Neural progenitor cell (in vitro differentiated cells): Measurements from ENCODE around the gene PLAAT2. TPM values are rescaled to one million over a fixed set of nuclear protein-coding genes. Genes with fewer than 3 reads are reported as not detected.

Experiments used
- DNase-seq: peaks from one replicate; pipeline ENCODE4 v3.0.0-alpha.2; 2016; ENCODE audit warnings: low spot score
- H2AFZ ChIP-seq: fragments of 200-600 bp; sonication (generic); replicated peaks from 2 replicates; pipeline ENCODE4 v1.6.1; 2016; ENCODE audit warnings: antibody characterized with exemption
- H3F3A ChIP-seq: fragments of 200-600 bp; sonication (generic); 2 replicates; pipeline ENCODE4 v1.6.1; 2016; ENCODE audit warnings: antibody characterized with exemption, low read depth
- H3K27ac ChIP-seq: fragments of 200-600 bp; sonication (generic); 2 replicates; pipeline ENCODE4 v1.5.1; 2016; ENCODE audit warnings: mild to moderate bottlenecking
- H3K27me3 ChIP-seq: fragments of 200-600 bp; sonication (generic); 2 replicates; pipeline ENCODE4 v1.6.1; 2016; ENCODE audit warnings: mild to moderate bottlenecking, moderate library complexity
- H3K36me3 ChIP-seq: fragments of 200-600 bp; sonication (generic); 2 replicates; pipeline ENCODE4 v1.5.1; 2016
- H3K4me1 ChIP-seq: fragments of 200-600 bp; sonication (generic); 2 replicates; pipeline ENCODE4 v1.6.1; 2016; ENCODE audit warnings: mixed run types
- H3K4me2 ChIP-seq: fragments of 200-600 bp; sonication (generic); 2 replicates; pipeline ENCODE4 v1.6.1; 2016
- H3K4me3 ChIP-seq: fragments of 200-600 bp; sonication (generic); 2 replicates; pipeline ENCODE4 v1.5.1; 2016
- H3K79me2 ChIP-seq: fragments of 200-600 bp; sonication (generic); 2 replicates; pipeline ENCODE4 v1.6.1; 2016; ENCODE audit warnings: low read depth
- H3K9ac ChIP-seq: fragments of 200-600 bp; sonication (generic); 2 replicates; pipeline ENCODE4 v1.6.1; 2016
- H3K9me3 ChIP-seq: fragments of 200-600 bp; sonication (generic); 2 replicates; pipeline ENCODE4 v1.5.1; 2016; ENCODE audit warnings: low read depth
- H4K20me1 ChIP-seq: fragments of 200-600 bp; sonication (generic); 2 replicates; pipeline ENCODE4 v1.6.1; 2016; ENCODE audit warnings: low read depth
- H3K27ac Mint-ChIP-seq: 3 replicates; pipeline ENCODE4 v1.8.0; 2021; ENCODE audit warnings: mixed read lengths
- H3K27me3 Mint-ChIP-seq: 2 replicates; pipeline ENCODE4 v1.8.0; 2022; ENCODE audit warnings: low read depth, mild to moderate bottlenecking, inconsistent platforms, moderate library complexity, mixed read lengths; ENCODE audit not compliant: insufficient read depth
- H3K36me3 Mint-ChIP-seq: 3 replicates; pipeline ENCODE4 v1.8.0; 2021; ENCODE audit warnings: mixed read lengths
- H3K4me1 Mint-ChIP-seq: 3 replicates; pipeline ENCODE4 v1.8.0; 2021; ENCODE audit warnings: mixed read lengths
- H3K4me3 Mint-ChIP-seq: 3 replicates; pipeline ENCODE4 v1.8.0; 2021; ENCODE audit warnings: mild to moderate bottlenecking, moderate library complexity, mixed read lengths
- H3K9me3 Mint-ChIP-seq: 3 replicates; pipeline ENCODE4 v1.8.0; 2020; ENCODE audit warnings: mixed read lengths
- CTCF ChIP-seq: fragments of 200-600 bp; sonication (generic); IDR thresholded peaks from 2 replicates; pipeline ENCODE4 v1.5.1; 2017; ENCODE audit warnings: antibody characterized with exemption, mild to moderate bottlenecking
- EZH2 ChIP-seq: fragments of 200-600 bp; sonication (generic); IDR thresholded peaks from 2 replicates; pipeline ENCODE4 v1.6.1; 2017; ENCODE audit warnings: antibody characterized with exemption, mild to moderate bottlenecking, moderate library complexity
- EZH2phosphoT487 ChIP-seq: fragments of 200-600 bp; sonication (generic); IDR thresholded peaks from 2 replicates; pipeline ENCODE4 v1.6.1; 2017; ENCODE audit warnings: antibody characterized with exemption
- total RNA-seq: library from RNA; depleted of rRNA; stranded (reverse); fragments of >200 nt; gene quantifications from 2 replicates; pipeline ENCODE4 v1.2.3, GENCODE V29; 2015; ENCODE audit warnings: low replicate concordance

Gene PLAAT2
- total RNA-seq, 1 donor from 2014 or later, result not detected

- no peaks in the 10 kb centered on the region for H3K9me3 Mint-ChIP-seq
- Histone ChIP-seq H3K36me3 (no peaks in the 10 kb centered on the region), H4K20me1 (no peaks in the 10 kb centered on the region), H2AFZ (no peak overlapping the region), H3K27me3 (no peaks in the 10 kb centered on the region), H3K9ac (no peak overlapping the region), H3K79me2 (no peaks in the 10 kb centered on the region), H3K4me1 (no peaks in the 10 kb centered on the region), H3K9me3 (no peaks in the 10 kb centered on the region), H3K27ac (no peak overlapping the region), H3F3A (no peaks in the 10 kb centered on the region), H3K4me3 (no peak overlapping the region), H3K4me2 (no peak overlapping the region)
- H3K27ac Mint-ChIP-seq, result no peak overlapping the region
- no peak for TF ChIP-seq EZH2phosphoT487
- no peak for TF ChIP-seq CTCF
- TF ChIP-seq EZH2, result no peak
- no peak overlapping the region for H3K4me3 Mint-ChIP-seq
- no peak for DNase-seq
- H3K36me3 Mint-ChIP-seq, result no peaks in the 10 kb centered on the region
- H3K27me3 Mint-ChIP-seq, result peaks cover 6% of the 10 kb centered on the region
- H3K4me1 Mint-ChIP-seq, result peaks cover 21% of the 10 kb centered on the region
These were observed 6.4 kb upstream of the PLAAT2 start for GRCh38 chr11:63569570-63569969.

GRCh38 chr11:63567044-63567840 is 4.1 kb upstream of the PLAAT2 start:
- Histone ChIP-seq H3K9ac (no peak overlapping the region), H3K36me3 (no peaks in the 10 kb centered on the region), H2AFZ (no peak overlapping the region), H4K20me1 (no peaks in the 10 kb centered on the region), H3K9me3 (no peaks in the 10 kb centered on the region), H3K4me2 (no peak overlapping the region), H3K79me2 (no peaks in the 10 kb centered on the region), H3F3A (no peaks in the 10 kb centered on the region), H3K4me3 (no peak overlapping the region), H3K27me3 (no peaks in the 10 kb centered on the region), H3K27ac (no peak overlapping the region), H3K4me1 (no peaks in the 10 kb centered on the region)
- H3K36me3 Mint-ChIP-seq, result no peaks in the 10 kb centered on the region
- H3K27ac Mint-ChIP-seq, result peak overlapping the region; percentile 55
- TF ChIP-seq EZH2, result no peak
- no peak for TF ChIP-seq EZH2phosphoT487
- TF ChIP-seq CTCF, result no peak
- H3K9me3 Mint-ChIP-seq, result no peaks in the 10 kb centered on the region
- peaks cover 3% of the 10 kb centered on the region for H3K27me3 Mint-ChIP-seq
- DNase-seq, result no peak
- no peak overlapping the region for H3K4me3 Mint-ChIP-seq
- H3K4me1 Mint-ChIP-seq, result peaks cover 24% of the 10 kb centered on the region

- TF ChIP-seq EZH2 (no peak), EZH2phosphoT487 (no peak), CTCF (no peak)
- Mint-ChIP-seq H3K4me3 (no peak overlapping the region), H3K36me3 (no peaks in the 10 kb centered on the region), H3K27ac (peak overlapping the region; percentile 50), H3K4me1 (peaks cover 24% of the 10 kb centered on the region), H3K9me3 (no peaks in the 10 kb centered on the region), H3K27me3 (peaks cover 10% of the 10 kb centered on the region)
- DNase-seq, result no peak
- no peak overlapping the region for H3K4me3 ChIP-seq
- no peak overlapping the region for H3K4me2 ChIP-seq
- H2AFZ ChIP-seq, result no peak overlapping the region
- no peaks in the 10 kb centered on the region for H3K36me3 ChIP-seq
- H3K79me2 ChIP-seq, result no peaks in the 10 kb centered on the region
- H3K27ac ChIP-seq, result no peak overlapping the region
- no peaks in the 10 kb centered on the region for H3K27me3 ChIP-seq
- no peaks in the 10 kb centered on the region for H3F3A ChIP-seq
- H3K4me1 ChIP-seq, result no peaks in the 10 kb centered on the region
- no peaks in the 10 kb centered on the region for H4K20me1 ChIP-seq
- no peak overlapping the region for H3K9ac ChIP-seq
- no peaks in the 10 kb centered on the region for H3K9me3 ChIP-seq
These were observed 1.7 kb upstream of the PLAAT2 start for GRCh38 chr11:63564784-63565350.
